MM.1S (cell line): ENCODE results near the gene NUDT7.

Source experiments
- DNase-seq: peaks from one replicate; pipeline ENCODE4 v3.0.0-alpha.2; 2015
- H2AFZ ChIP-seq: fragments of 300-600 bp; sonication (generic); 2 replicates; pipeline ENCODE4 v1.6.0; 2016; ENCODE audit warnings: antibody characterized with exemption, low read length
- H3F3A ChIP-seq: fragments of 300-600 bp; sonication (generic); 2 replicates; pipeline ENCODE4 v1.6.1; 2016; ENCODE audit warnings: mild to moderate bottlenecking, antibody characterized with exemption, low read length, moderate library complexity, mixed read lengths; ENCODE audit not compliant: insufficient read depth
- H3K27ac ChIP-seq: fragments of 300-600 bp; sonication (generic); 2 replicates; pipeline ENCODE4 v1.5.1; 2016; ENCODE audit warnings: mild to moderate bottlenecking, low read length
- H3K27me3 ChIP-seq: fragments of 300-600 bp; sonication (generic); replicated peaks from 2 replicates; pipeline ENCODE4 v1.6.0; 2016; ENCODE audit warnings: low read length; ENCODE audit not compliant: insufficient read depth
- H3K36me3 ChIP-seq: fragments of 300-600 bp; sonication (generic); replicated peaks from 2 replicates; pipeline ENCODE4 v1.6.1; 2016; ENCODE audit warnings: mild to moderate bottlenecking, low read length, mixed read lengths; ENCODE audit not compliant: insufficient read depth
- H3K4me1 ChIP-seq: fragments of 300-600 bp; sonication (generic); 2 replicates; pipeline ENCODE4 v1.6.1; 2016; ENCODE audit warnings: low read length, mixed read lengths
- H3K4me2 ChIP-seq: fragments of 300-600 bp; sonication (generic); 2 replicates; pipeline ENCODE4 v1.6.0; 2016; ENCODE audit warnings: low read depth, low read length
- H3K4me3 ChIP-seq: fragments of 300-600 bp; sonication (generic); 2 replicates; pipeline ENCODE4 v1.5.1; 2016; ENCODE audit warnings: low read length, mixed read lengths
- H3K79me2 ChIP-seq: fragments of 300-600 bp; sonication (generic); 2 replicates; pipeline ENCODE4 v1.6.1; 2016; ENCODE audit warnings: mixed run types, low read length, mixed read lengths
- H3K9ac ChIP-seq: fragments of 300-600 bp; sonication (generic); 2 replicates; pipeline ENCODE4 v1.6.1; 2016; ENCODE audit warnings: low read length, mixed read lengths
- H3K9me2 ChIP-seq: fragments of 300-600 bp; sonication (generic); replicated peaks from 2 replicates; pipeline ENCODE4 v1.6.1; 2016; ENCODE audit warnings: mild to moderate bottlenecking, low read length, mixed read lengths; ENCODE audit not compliant: insufficient read depth
- H3K9me3 ChIP-seq: fragments of 300-600 bp; sonication (generic); replicated peaks from 2 replicates; pipeline ENCODE4 v1.6.1; 2016; ENCODE audit warnings: mild to moderate bottlenecking, low read length, mixed read lengths; ENCODE audit not compliant: insufficient read depth
- H4K20me1 ChIP-seq: fragments of 300-600 bp; sonication (generic); 2 replicates; pipeline ENCODE4 v1.6.1; 2016; ENCODE audit warnings: mild to moderate bottlenecking, low read length, moderate library complexity, mixed read lengths; ENCODE audit not compliant: insufficient read depth
- EZH2 ChIP-seq: fragments of 300-600 bp; sonication (generic); optimal IDR thresholded peaks from 2 replicates; pipeline ENCODE3; 2017; ENCODE audit warnings: low read depth, mild to moderate bottlenecking, antibody characterized with exemption, low read length, mixed read lengths
- EZH2phosphoT487 ChIP-seq: fragments of 300-600 bp; sonication (generic); IDR thresholded peaks from 2 replicates; pipeline ENCODE4 v1.6.1; 2018; ENCODE audit warnings: antibody characterized with exemption, low read length
- TF ChIP-seq, protein P1 (sequence below): fragments of 300-600 bp; sonication (generic); IDR thresholded peaks from 2 replicates; pipeline ENCODE4 v1.5.1; 2016; ENCODE audit warnings: antibody characterized with exemption, low read length, mixed read lengths

NUDT7 gene

DNA sequence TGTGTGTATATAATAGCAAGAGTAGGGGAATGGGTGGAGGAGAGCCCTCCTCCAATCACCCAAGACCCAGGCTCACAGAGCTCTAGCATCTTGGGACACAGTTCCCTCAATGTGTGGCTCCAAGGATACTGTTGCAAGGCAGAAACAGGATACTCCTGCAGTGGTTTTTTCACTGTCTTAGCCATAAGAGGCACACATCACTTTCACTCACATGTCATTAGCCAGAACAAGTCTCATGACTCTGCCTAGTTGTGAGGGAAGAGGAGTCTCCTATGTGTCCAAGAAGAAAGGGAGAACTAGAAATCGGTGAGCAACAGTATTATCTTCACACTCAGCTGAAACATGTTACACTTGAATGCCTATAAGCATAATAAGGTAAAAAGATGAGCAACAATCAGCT lies 11.1 kb upstream of the NUDT7 start:
- H3K9me2 ChIP-seq, result no peaks in the 10 kb centered on the region
- H4K20me1 ChIP-seq, result no peaks in the 10 kb centered on the region
- no peaks in the 10 kb centered on the region for H3F3A ChIP-seq
- H3K9me3 ChIP-seq, result no peaks in the 10 kb centered on the region
- no peak overlapping the region for H3K4me2 ChIP-seq
- no peak for DNase-seq
- no peaks in the 10 kb centered on the region for H3K4me1 ChIP-seq
- no peaks in the 10 kb centered on the region for H3K27me3 ChIP-seq
- no peak overlapping the region for H3K4me3 ChIP-seq
- H3K79me2 ChIP-seq, result no peaks in the 10 kb centered on the region
- no peak overlapping the region for H3K27ac ChIP-seq
- H3K36me3 ChIP-seq, result no peaks in the 10 kb centered on the region
- H2AFZ ChIP-seq, result no peak overlapping the region
- no peak for TF ChIP-seq EZH2
- no peak for TF ChIP-seq EZH2phosphoT487
- TF ChIP-seq, protein P1, sequence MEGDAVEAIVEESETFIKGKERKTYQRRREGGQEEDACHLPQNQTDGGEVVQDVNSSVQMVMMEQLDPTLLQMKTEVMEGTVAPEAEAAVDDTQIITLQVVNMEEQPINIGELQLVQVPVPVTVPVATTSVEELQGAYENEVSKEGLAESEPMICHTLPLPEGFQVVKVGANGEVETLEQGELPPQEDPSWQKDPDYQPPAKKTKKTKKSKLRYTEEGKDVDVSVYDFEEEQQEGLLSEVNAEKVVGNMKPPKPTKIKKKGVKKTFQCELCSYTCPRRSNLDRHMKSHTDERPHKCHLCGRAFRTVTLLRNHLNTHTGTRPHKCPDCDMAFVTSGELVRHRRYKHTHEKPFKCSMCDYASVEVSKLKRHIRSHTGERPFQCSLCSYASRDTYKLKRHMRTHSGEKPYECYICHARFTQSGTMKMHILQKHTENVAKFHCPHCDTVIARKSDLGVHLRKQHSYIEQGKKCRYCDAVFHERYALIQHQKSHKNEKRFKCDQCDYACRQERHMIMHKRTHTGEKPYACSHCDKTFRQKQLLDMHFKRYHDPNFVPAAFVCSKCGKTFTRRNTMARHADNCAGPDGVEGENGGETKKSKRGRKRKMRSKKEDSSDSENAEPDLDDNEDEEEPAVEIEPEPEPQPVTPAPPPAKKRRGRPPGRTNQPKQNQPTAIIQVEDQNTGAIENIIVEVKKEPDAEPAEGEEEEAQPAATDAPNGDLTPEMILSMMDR, result no peak
- no peak overlapping the region for H3K9ac ChIP-seq

GRCh38 chr16:77711775-77712174 lies 10.5 kb upstream of the NUDT7 start:
- H3K27ac ChIP-seq, result no peak overlapping the region
- no peaks in the 10 kb centered on the region for H3K9me3 ChIP-seq
- no peaks in the 10 kb centered on the region for H3K36me3 ChIP-seq
- H3K27me3 ChIP-seq, result no peaks in the 10 kb centered on the region
- no peaks in the 10 kb centered on the region for H3K4me1 ChIP-seq
- DNase-seq, result no peak
- H3F3A ChIP-seq, result no peaks in the 10 kb centered on the region
- H2AFZ ChIP-seq, result no peak overlapping the region
- no peaks in the 10 kb centered on the region for H3K9me2 ChIP-seq
- no peak overlapping the region for H3K9ac ChIP-seq
- no peak overlapping the region for H3K4me3 ChIP-seq
- H4K20me1 ChIP-seq, result no peaks in the 10 kb centered on the region
- no peak for TF ChIP-seq EZH2phosphoT487
- no peak for TF ChIP-seq EZH2
- TF ChIP-seq, protein P1, result no peak
- no peaks in the 10 kb centered on the region for H3K79me2 ChIP-seq
- no peak overlapping the region for H3K4me2 ChIP-seq

- DNase-seq, result no peak
- no peaks in the 10 kb centered on the region for H3K4me1 ChIP-seq
- H2AFZ ChIP-seq, result no peak overlapping the region
- no peaks in the 10 kb centered on the region for H3K9me2 ChIP-seq
- H3K36me3 ChIP-seq, result no peaks in the 10 kb centered on the region
- no peak overlapping the region for H3K4me2 ChIP-seq
- H4K20me1 ChIP-seq, result no peaks in the 10 kb centered on the region
- TF ChIP-seq, protein P1, result no peak
- TF ChIP-seq EZH2 (no peak), EZH2phosphoT487 (no peak)
- H3K27ac ChIP-seq, result no peak overlapping the region
- no peak overlapping the region for H3K9ac ChIP-seq
- H3K9me3 ChIP-seq, result no peaks in the 10 kb centered on the region
- no peaks in the 10 kb centered on the region for H3K27me3 ChIP-seq
- H3K79me2 ChIP-seq, result no peaks in the 10 kb centered on the region
- no peaks in the 10 kb centered on the region for H3F3A ChIP-seq
- no peak overlapping the region for H3K4me3 ChIP-seq
These were observed 7.2 kb upstream of the NUDT7 start for GRCh38 chr16:77715145-77715544.
